ENCODE data around the gene FUT3. TPM values are rescaled to one million over a fixed set of nuclear protein-coding genes. Genes with fewer than 3 reads are reported as not detected.

The FUT3 gene
- total and polyA plus RNA-seq, 9 of the 15 experiments (the other 6 are each of a cell fraction or from before 2014, with no cell fraction given): 0.09 TPM; not detected in 8

DNA sequence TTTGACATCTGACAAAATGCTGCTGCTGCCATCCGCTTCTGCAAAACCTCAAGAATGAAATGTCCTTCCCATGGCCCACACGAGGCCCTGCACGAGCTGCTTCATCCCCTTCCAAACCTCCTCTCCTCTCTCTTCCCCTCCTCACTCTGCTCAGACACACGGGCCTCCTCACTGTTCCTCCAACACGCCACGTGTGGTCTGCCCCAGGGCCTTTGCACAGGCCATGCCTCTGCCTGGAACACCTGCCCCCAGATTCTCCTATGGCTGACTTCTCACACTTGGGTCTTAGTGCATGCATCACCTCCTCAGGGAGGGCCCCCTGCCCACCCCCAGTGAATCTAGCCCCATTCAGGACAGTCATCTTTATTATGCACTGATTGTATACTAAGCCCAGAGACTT is 30.5 kb downstream of the FUT3 start (continued):
- 0 out of 2 replicates have a peak, but pooled peaks have one; percentile 46 for TF ChIP-seq ZKSCAN8 (CRISPR knock-in tag; IDR thresholded peaks at IDR 0.05)
- no peak for TF ChIP-seq MAFF (IDR thresholded peaks at IDR 0.05; ENCODE audit: low read length)
- no peak for TF ChIP-seq ELF4 (CRISPR knock-in tag; IDR thresholded peaks at IDR 0.05)
- TF ChIP-seq SMARCA5 (IDR thresholded peaks at IDR 0.05): peak; percentile 87
- no peak for TF ChIP-seq SMC3 (conservative IDR thresholded peaks at IDR 0.05; ENCODE audit: insufficient read depth, low read depth, low read length)
- TF ChIP-seq, protein P1, sequence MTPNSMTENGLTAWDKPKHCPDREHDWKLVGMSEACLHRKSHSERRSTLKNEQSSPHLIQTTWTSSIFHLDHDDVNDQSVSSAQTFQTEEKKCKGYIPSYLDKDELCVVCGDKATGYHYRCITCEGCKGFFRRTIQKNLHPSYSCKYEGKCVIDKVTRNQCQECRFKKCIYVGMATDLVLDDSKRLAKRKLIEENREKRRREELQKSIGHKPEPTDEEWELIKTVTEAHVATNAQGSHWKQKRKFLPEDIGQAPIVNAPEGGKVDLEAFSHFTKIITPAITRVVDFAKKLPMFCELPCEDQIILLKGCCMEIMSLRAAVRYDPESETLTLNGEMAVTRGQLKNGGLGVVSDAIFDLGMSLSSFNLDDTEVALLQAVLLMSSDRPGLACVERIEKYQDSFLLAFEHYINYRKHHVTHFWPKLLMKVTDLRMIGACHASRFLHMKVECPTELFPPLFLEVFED (CRISPR knock-in tag; conservative IDR thresholded peaks at IDR 0.05): no peak
- TF ChIP-seq, protein P2, sequence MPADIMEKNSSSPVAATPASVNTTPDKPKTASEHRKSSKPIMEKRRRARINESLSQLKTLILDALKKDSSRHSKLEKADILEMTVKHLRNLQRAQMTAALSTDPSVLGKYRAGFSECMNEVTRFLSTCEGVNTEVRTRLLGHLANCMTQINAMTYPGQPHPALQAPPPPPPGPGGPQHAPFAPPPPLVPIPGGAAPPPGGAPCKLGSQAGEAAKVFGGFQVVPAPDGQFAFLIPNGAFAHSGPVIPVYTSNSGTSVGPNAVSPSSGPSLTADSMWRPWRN (IDR thresholded peaks at IDR 0.05; ENCODE audit: low read depth): no peak

DNA sequence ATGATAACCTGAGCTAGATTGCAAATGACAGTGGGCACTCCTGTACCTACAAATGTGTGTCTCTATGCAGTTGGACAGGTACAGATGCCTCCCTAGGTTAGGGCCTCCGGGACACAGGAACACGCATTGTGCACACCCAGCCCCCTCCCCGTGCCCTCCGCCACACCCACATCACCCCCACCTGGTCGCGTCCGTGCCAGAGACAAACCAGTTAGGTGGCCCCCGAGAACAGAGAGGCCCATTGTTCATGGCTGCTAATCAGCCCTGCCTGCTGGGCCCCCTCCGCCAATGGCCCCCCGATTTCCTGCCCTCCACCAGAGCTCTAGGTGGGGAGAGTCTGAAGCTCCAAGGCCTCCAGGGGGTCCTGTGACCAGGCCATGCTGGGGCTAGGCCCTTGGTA is 32.7 kb downstream of the FUT3 start:
- no peak for FAIRE-seq
- H3K27ac ChIP-seq (ENCODE audit: extremely low read depth, low read depth, low read length): no peak overlapping the region
- no peaks in the 10 kb centered on the region for H3K9me3 ChIP-seq (replicated peaks; ENCODE audit: control insufficient read depth, insufficient read depth, low read depth, low read length)
- ChIA-PET CTCF (ENCODE audit: low intra/inter-chr PET ratio) (no interaction called here), POLR2A (no interaction called here)
- ATAC-seq: no peak
- no peaks in the 10 kb centered on the region for H3K36me3 ChIP-seq (ENCODE audit: control insufficient read depth, insufficient read depth, low read length)
- no peaks in the 10 kb centered on the region for H3K9me1 ChIP-seq (ENCODE audit: control insufficient read depth, insufficient read depth, low read length)
- 67% methylated on average over 9 of the region's 10 CpGs for WGBS (ENCODE audit: insufficient coverage, low coverage, missing lambda C conversion rate)
- H2AFZ ChIP-seq (ENCODE audit: low read depth, low read length): no peak overlapping the region
- peaks cover 0 to 13% of the 10 kb centered on the region in 2 experiments; a peak in 2 of 5 replicates for H3K4me1 ChIP-seq (replicated peaks in 1 of 2; ENCODE audit: control insufficient read depth in 2 of 2, insufficient read depth in 2 of 2, low read length in 2 of 2)
- BruUV-seq (replicated peaks): no TSS peak
- no peaks in the 10 kb centered on the region for H3K79me2 ChIP-seq (ENCODE audit: control insufficient read depth, insufficient read depth, low read length)
- peak overlapping the region in 1 of 2 experiments; percentile 58; a peak in 2 of 4 replicates for H3K9ac ChIP-seq (ENCODE audit: insufficient read depth in 1 of 2, low read depth in 2 of 2, low read length in 2 of 2)
- H3K27me3 ChIP-seq (ENCODE audit: control insufficient read depth in 2 of 2, insufficient read depth in 2 of 2, low read length in 2 of 2): no peaks in the 10 kb centered on the region
- H3K4me3 ChIP-seq: no peak overlapping the region
- no peak overlapping the region for H3K4me2 ChIP-seq (ENCODE audit: insufficient read depth, low read length)
- TF ChIP-seq POLR2A (conservative IDR thresholded peaks at IDR 0.05) (no peak), SP2 (IDR thresholded peaks at IDR 0.05; ENCODE audit: extremely low read depth, low read depth, low read length, poor library complexity, severe bottlenecking) (no peak), RBM25 (IDR thresholded peaks at IDR 0.05; ENCODE audit: low read depth, low read length, severe bottlenecking) (no peak), SAFB (IDR thresholded peaks at IDR 0.05; ENCODE audit: borderline replicate concordance, low read depth, low read length) (no peak)
- TF ChIP-seq, protein P3, sequence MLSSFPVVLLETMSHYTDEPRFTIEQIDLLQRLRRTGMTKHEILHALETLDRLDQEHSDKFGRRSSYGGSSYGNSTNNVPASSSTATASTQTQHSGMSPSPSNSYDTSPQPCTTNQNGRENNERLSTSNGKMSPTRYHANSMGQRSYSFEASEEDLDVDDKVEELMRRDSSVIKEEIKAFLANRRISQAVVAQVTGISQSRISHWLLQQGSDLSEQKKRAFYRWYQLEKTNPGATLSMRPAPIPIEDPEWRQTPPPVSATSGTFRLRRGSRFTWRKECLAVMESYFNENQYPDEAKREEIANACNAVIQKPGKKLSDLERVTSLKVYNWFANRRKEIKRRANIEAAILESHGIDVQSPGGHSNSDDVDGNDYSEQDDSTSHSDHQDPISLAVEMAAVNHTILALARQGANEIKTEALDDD (IDR thresholded peaks at IDR 0.05): no peak
- TF ChIP-seq, protein P4, sequence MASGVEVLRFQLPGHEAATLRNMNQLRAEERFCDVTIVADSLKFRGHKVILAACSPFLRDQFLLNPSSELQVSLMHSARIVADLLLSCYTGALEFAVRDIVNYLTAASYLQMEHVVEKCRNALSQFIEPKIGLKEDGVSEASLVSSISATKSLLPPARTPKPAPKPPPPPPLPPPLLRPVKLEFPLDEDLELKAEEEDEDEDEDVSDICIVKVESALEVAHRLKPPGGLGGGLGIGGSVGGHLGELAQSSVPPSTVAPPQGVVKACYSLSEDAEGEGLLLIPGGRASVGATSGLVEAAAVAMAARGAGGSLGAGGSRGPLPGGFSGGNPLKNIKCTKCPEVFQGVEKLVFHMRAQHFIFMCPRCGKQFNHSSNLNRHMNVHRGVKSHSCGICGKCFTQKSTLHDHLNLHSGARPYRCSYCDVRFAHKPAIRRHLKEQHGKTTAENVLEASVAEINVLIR (CRISPR knock-in tag; IDR thresholded peaks at IDR 0.05): no peak
- DNase-seq (ENCODE audit: extremely low read depth in 1 of 4, low spot score in 3 of 4): no peak
- intact Hi-C loops (cut with micrococcal nuclease) (no loop called here), in situ Hi-C loops (cut with MboI) (no loop called here)
- H4K20me1 ChIP-seq (replicated peaks; ENCODE audit: control insufficient read depth, insufficient read depth, low read length): no peaks in the 10 kb centered on the region

All from K562 (cell line).